ENCODE data around the gene CDIP1.

DNA sequence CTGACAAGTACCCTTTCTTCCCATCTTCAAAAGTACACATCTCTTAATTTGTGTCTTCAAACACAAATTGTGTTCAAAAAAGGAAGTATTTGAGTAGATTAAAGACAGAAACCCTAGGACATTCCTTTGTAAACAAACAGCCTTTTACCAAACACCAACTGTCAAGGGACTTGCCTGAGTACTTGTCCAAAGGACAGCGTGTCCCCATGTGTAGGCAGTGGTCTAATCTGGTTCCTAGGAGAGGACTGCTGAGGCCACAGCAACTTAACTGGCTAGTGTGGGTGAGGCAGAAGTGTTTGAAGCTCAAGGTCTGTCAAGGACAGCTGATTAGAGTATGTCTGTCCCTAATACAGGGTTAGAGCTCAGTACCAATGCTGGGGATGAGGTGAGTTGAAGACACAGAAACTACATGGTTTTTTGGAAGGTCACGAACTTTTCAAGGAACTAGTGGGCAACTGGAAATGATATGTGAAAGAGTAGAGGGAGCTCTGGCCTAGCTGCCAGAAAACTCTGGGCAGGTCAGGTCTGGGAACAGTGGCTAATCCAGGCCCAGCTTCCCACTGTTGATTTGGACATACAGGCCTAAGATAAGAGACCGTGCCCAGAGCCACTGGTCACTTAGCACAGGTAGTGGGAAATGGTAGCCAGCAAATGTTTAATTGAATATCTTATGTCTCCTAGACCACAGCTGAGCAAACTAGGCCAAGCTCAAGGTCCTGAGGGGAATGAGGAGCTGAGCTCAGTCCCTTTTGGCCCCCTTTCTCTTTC, 52.3 kb downstream of the CDIP1 start:
- TF ChIP-seq, protein P1, sequence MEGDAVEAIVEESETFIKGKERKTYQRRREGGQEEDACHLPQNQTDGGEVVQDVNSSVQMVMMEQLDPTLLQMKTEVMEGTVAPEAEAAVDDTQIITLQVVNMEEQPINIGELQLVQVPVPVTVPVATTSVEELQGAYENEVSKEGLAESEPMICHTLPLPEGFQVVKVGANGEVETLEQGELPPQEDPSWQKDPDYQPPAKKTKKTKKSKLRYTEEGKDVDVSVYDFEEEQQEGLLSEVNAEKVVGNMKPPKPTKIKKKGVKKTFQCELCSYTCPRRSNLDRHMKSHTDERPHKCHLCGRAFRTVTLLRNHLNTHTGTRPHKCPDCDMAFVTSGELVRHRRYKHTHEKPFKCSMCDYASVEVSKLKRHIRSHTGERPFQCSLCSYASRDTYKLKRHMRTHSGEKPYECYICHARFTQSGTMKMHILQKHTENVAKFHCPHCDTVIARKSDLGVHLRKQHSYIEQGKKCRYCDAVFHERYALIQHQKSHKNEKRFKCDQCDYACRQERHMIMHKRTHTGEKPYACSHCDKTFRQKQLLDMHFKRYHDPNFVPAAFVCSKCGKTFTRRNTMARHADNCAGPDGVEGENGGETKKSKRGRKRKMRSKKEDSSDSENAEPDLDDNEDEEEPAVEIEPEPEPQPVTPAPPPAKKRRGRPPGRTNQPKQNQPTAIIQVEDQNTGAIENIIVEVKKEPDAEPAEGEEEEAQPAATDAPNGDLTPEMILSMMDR (IDR thresholded peaks at IDR 0.05), result no peak
- no peak for TF ChIP-seq POLR2A (IDR thresholded peaks at IDR 0.05)

All from body of pancreas (tissue), 4 donors.